Common myeloid progenitor, CD34-positive (primary cell): ENCODE data around the gene BTK.
A peak's percentile ranks its signal among the peaks of the same experiment; 100 is the strongest.
"Not testable (repeated sequence)": the region's sequence is repeated elsewhere in the genome, so short reads cannot be mapped to it uniquely, and the experiment has no call there.

Source experiments
- CTCF ChIA-PET: fragments of 350-600 bp; sonication (Branson Sonifier 250); formaldehyde crosslinking; loops from one replicate; lab custom pipeline; 2021; ENCODE audit warnings: antibody characterized with exemption; lab: Charles Lee
- POLR2A ChIA-PET: fragments of 350-600 bp; sonication (Branson Sonifier 250); formaldehyde crosslinking; loops from one replicate; lab custom pipeline; 2021; ENCODE audit warnings: antibody characterized with exemption; lab: Charles Lee
- DNase-seq, 3 donors: peaks; one replicate each; pipeline versions ENCODE4 v3.0.0 to v3.0.0-alpha.2; 2013
- H3K27ac ChIP-seq, 2 experiments: 1 replicate in 1 of 2; 2 replicates in 1 of 2; pipeline ENCODE4 v1.7.0; 2013; ENCODE audit warnings: inconsistent platforms in 2 of 2, low read length in 2 of 2, mild to moderate bottlenecking in 2 of 2, low read depth in 1 of 2, moderate library complexity in 1 of 2; ENCODE audit not compliant: severe bottlenecking in 2 of 2, insufficient read depth in 1 of 2, poor library complexity in 1 of 2
- H3K27me3 ChIP-seq, 5 experiments: replicated peaks in 2 of 5; 1 replicate in 3 of 5; 2 replicates in 2 of 5; pipeline versions ENCODE4 v1.6.1 to v1.7.0; 2013; ENCODE audit warnings: low read length in 4 of 5, mild to moderate bottlenecking in 2 of 5, moderate library complexity in 2 of 5, inconsistent platforms in 1 of 5; ENCODE audit not compliant: insufficient read depth in 5 of 5, control insufficient read depth in 4 of 5
- H3K36me3 ChIP-seq, 4 experiments: 1 replicate in 2 of 4; 2 replicates in 2 of 4; pipeline versions ENCODE4 v1.6.1 to v1.7.0; 2013; ENCODE audit warnings: low read length in 3 of 4, control low read depth in 1 of 4, mild to moderate bottlenecking in 1 of 4; ENCODE audit not compliant: control insufficient read depth in 4 of 4, insufficient read depth in 4 of 4
- H3K4me1 ChIP-seq, 4 experiments: 1 replicate in 3 of 4; 2 replicates in 1 of 4; pipeline versions ENCODE4 v1.6.1 to v1.7.1; 2013; ENCODE audit warnings: low read length in 3 of 4, mild to moderate bottlenecking in 3 of 4, control low read depth in 1 of 4, inconsistent platforms in 1 of 4, moderate library complexity in 1 of 4; ENCODE audit not compliant: control insufficient read depth in 4 of 4, insufficient read depth in 4 of 4; ENCODE audit errors: control extremely low read depth in 1 of 4
- H3K4me3 ChIP-seq, 7 experiments: 1 replicate in 4 of 7; 2 replicates in 3 of 7; pipeline versions ENCODE4 v1.5.1 to v1.7.0; 2013; ENCODE audit warnings: mild to moderate bottlenecking in 7 of 7, low read length in 6 of 7, moderate library complexity in 6 of 7, inconsistent platforms in 2 of 7, low read depth in 2 of 7, control low read depth in 1 of 7; ENCODE audit not compliant: insufficient read depth in 4 of 7, control insufficient read depth in 1 of 7; ENCODE audit errors: extremely low read depth in 1 of 7
- H3K9me3 ChIP-seq, 5 experiments: 1 replicate in 4 of 5; 2 replicates in 1 of 5; pipeline versions ENCODE4 v1.6.1 to v1.7.1; 2013; ENCODE audit warnings: low read length in 4 of 5, mild to moderate bottlenecking in 2 of 5, inconsistent platforms in 1 of 5, low read depth in 1 of 5, moderate library complexity in 1 of 5; ENCODE audit not compliant: control insufficient read depth in 4 of 5, insufficient read depth in 2 of 5; ENCODE audit errors: control extremely low read depth in 1 of 5
- WGBS: methylation state at CpG from one replicate; pipeline ENCODE4 v1.1.5; 2013; ENCODE audit not compliant: insufficient coverage; 5-methylcytosine and 5-hydroxymethylcytosine counted together

The BTK gene

DNA sequence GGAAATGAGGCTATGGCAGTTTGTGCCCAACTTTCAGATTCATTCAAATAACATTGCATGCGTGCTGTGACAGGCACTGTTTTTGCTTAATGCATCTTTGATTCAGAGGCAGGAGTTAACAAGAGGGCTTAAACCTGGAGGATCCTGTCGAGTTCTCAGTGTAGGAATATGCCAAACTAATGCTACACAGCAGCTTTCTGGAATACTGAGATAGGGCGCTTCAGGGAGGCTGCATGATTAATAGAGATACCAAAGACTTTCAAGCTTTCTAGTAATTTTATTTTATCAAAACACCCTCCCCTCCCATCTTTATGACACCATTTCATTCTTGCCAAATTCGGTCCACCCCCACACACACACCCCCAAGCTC, 36.8 kb downstream of the BTK start:
- Histone ChIP-seq H3K4me3 (peak overlapping the region; percentile 50 to 90 (median 78)), H3K4me1 (peaks cover 0 to 14% (median 2%) of the 10 kb centered on the region in 4 experiments), H3K27ac (peak overlapping the region; percentile 70 to 76), H3K27me3 (peaks cover 0 to 4% (median 0%) of the 10 kb centered on the region in 5 experiments), H3K9me3 (no peaks in the 10 kb centered on the region), H3K36me3 (peaks cover 0 to 17% (median 8%) of the 10 kb centered on the region in 4 experiments)
- DNase-seq, result no peak
- ChIA-PET POLR2A (interaction anchor here (0.9 kb wide), 1 partner anchor 41 kb away, joined by 3 read pairs; the partner anchor contains the start of gene RPL36A), CTCF (no interaction called here)
- WGBS, result 49% methylated on average over 2 of the region's 4 CpGs

DNA sequence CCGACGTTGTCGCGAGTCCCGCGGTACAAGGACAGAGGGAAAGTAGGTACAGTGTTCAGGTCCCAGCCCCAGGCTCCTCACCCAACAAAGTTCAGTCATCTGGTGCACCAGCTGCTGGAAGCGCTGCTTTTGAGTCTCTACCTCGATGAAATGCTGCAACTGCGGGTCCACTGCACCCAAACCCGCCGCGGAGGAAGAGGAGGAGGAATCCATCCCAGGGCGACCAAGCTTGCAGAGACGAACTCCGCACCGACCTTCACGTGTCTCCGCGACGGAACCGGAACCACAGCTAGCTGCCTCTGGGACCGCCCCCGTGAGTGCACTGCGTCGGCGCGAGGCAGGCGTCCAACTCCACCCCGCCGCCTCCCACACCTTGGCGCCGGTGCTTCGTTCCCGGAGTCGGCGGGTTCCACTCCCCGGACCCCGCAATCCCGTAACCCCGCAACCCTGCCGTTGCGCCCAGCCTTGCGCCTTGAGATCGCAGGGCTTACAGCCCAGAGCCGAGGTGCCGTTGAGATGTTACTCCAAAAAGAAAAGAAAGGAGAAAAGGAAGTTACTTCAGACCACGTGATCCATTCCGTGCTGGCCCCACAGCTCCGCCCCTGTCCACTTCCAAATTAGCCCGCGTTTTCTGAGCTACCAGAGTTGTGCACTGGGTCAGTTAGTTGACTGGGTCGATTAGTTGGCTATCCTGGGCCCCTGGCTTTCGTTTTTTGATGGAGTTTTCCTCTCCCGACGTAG, 37.4 kb downstream of the BTK start, which contains the start of gene TIMM8A:
TSS of gene TIMM8A (minus strand) at position 291 of the 741 bp plus-strand sequence. CDS start at position 213, 78 bp downstream.
- H3K36me3 ChIP-seq, result peaks cover 0 to 18% (median 5%) of the 10 kb centered on the region in 4 experiments
- no peaks in the 10 kb centered on the region for H3K9me3 ChIP-seq
- H3K4me1 ChIP-seq, result peaks cover 0 to 14% (median 2%) of the 10 kb centered on the region in 4 experiments
- H3K27ac ChIP-seq, result peak within 1 kb of the TSS; percentile 70 to 76
- ChIA-PET CTCF (no interaction called here), POLR2A (interaction anchor here (0.9 kb wide), 1 partner anchor 42 kb away, joined by 3 read pairs; the partner anchor contains the start of gene RPL36A)
- peak within 1 kb of the TSS; percentile 50 to 90 (median 78) for H3K4me3 ChIP-seq
- 38% methylated on average over 40 of the region's 55 CpGs for WGBS
- peaks cover 0 to 4% (median 0%) of the 10 kb centered on the region in 5 experiments for H3K27me3 ChIP-seq
- peak; percentile 51 to 76 (median 67) for DNase-seq

DNA sequence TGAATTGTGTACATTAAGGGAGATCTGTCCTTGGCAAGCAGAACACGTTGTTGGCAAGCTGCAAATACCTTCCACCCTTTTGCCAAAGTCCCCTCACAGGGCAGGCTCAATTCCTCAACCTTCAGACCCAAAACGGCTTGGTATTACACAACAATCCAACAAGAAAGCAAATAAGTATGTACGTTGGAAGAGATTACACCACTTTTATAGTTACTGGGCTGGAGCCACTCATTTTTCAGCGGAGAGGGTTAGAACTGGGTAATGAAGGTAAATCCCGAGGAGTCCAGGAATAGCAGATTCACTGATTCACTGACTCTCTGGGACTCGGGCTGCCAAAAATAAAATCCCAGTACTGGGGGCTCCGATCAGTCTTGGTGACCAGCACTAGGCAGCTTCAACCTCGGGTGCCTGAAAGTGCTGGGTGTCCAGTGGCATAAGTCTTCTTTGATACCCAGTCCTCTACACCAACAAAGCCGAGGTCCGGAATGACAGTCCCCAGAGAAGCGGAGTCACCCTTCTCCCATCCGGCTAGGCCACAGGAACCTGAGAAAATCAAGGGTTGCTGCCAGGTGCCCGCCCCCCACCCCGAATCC, 38.0 kb downstream of the BTK start:
- 39% methylated on average over 9 of the region's 14 CpGs for WGBS
- peak overlapping the region; percentile 50 to 90 (median 78) for H3K4me3 ChIP-seq
- CTCF ChIA-PET, result interaction anchor here (0.7 kb wide), 1 partner anchor 43 kb away, joined by 3 read pairs; the partner anchor contains the start of gene RPL36A
- POLR2A ChIA-PET, result interaction anchor here (0.6 kb wide), 1 partner anchor 722 kb away, joined by 3 read pairs; no protein-coding TSS in a partner anchor
- peaks cover 4 to 14% (median 5%) of the 10 kb centered on the region in 4 experiments for H3K36me3 ChIP-seq
- peaks cover 0 to 4% (median 0%) of the 10 kb centered on the region in 5 experiments for H3K27me3 ChIP-seq
- H3K9me3 ChIP-seq, result no peaks in the 10 kb centered on the region
- peaks cover 0 to 14% (median 2%) of the 10 kb centered on the region in 4 experiments for H3K4me1 ChIP-seq
- H3K27ac ChIP-seq, result peak overlapping the region; percentile 8 to 76
- DNase-seq, result no peak

DNA sequence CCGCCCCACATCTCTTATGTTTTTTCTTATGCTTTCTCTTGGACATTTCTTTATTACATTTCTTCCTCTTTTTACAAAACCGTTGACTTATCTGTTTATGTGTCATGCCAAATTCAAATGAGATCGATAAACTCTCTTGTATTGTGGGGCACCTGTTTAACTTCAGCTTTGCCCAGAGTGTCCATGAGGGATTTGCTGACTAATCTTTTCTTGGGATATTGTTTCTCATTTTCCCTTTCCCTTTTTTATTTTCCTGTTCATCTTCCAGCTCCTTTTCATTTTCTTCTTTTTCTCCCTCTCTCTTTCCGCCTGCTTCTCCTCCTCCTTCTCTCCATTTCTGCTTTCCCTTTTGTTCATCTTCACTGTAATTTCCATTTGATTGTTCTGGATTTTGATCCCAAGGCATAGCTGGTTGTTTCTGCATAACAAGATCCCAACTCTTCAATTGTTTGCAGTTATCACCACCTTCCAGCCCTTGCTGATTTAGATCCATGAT, 48.2 kb downstream of the BTK start:
- CTCF ChIA-PET, result no interaction called here
- WGBS, result 72% methylated on average over 4 of the region's 4 CpGs
- Histone ChIP-seq H3K27ac (no peak overlapping the region), H3K27me3 (no peaks in the 10 kb centered on the region), H3K4me3 (no peak overlapping the region), H3K9me3 (no peaks in the 10 kb centered on the region), H3K4me1 (no peaks in the 10 kb centered on the region), H3K36me3 (no peaks in the 10 kb centered on the region)
- POLR2A ChIA-PET, result no interaction called here
- no peak for DNase-seq

DNA sequence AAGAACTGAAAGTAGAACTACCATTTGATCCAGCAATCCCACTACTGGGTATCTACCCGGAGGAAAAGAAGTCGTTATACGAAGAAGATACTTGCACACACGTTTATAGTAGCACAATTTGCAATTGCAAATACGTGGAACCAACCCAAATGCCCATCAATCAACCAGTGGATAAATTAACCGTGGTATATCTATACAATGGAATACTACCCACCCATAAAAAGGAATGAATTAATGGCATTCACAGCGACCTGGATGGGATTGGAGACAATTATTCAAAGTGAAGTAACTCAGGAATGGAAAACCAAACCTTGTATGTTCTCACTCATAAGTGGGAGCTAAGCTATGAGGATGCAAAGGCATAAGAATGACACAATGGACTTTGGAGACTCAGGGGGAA, 51.7 kb downstream of the BTK start:
- H3K9me3 ChIP-seq, H3K27ac ChIP-seq, H3K4me1 ChIP-seq, CTCF ChIA-PET, DNase-seq, POLR2A ChIA-PET, H3K27me3 ChIP-seq, H3K4me3 ChIP-seq, H3K36me3 ChIP-seq: not testable (repeated sequence)
- 80% methylated on average over 4 of the region's 7 CpGs for WGBS

DNA sequence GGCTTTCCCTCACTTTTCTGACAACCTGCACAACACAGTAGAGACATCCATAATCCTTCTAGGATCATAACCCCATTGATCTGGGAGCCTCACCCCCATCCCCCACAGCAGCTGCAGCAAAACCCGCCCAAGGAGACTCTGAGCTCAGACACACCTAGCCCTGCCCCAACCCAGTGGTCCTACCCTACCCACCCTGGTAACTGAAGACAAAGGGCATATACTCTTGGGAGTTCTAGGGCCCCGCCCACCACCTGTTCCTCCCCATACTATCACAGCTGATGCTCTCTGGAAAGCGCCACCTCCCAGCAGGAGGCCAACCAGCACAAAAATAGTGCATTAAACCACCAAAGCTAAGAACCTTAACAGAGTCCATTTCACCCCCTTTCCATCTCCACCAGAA, 59.4 kb downstream of the BTK start:
- H3K4me3 ChIP-seq, DNase-seq, H3K9me3 ChIP-seq, POLR2A ChIA-PET, H3K4me1 ChIP-seq, H3K27ac ChIP-seq, H3K27me3 ChIP-seq, CTCF ChIA-PET, H3K36me3 ChIP-seq: not testable (repeated sequence)
- 67% methylated on average over 2 of the region's 3 CpGs for WGBS

DNA sequence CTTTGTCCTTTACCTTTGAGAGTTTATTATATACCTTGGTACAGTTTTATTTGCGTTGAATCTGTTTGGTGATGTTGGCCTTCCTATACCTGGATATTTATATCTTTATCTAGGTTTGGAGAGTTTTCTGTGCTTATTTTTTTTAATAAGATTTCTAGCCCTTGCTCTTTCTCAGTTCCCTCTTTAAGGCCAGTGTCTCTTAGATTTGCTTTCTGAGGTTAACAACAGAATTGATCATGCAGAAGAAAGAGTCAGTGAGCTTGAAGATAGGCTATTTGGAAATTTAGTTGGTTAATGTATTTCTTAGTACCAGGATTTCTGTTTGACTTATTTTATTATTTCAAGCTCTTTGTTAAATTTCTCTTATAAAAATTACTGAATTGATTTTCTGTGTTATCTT, 82.2 kb downstream of the BTK start:
- DNase-seq, result no peak
- no peaks in the 10 kb centered on the region for H3K9me3 ChIP-seq
- WGBS, result no CpG with 5 or more reads among the region's 1 CpG
- no peak overlapping the region for H3K27ac ChIP-seq
- no peak overlapping the region for H3K4me3 ChIP-seq
- POLR2A ChIA-PET, result no interaction called here
- CTCF ChIA-PET, result no interaction called here
- H3K4me1 ChIP-seq, result no peaks in the 10 kb centered on the region
- no peaks in the 10 kb centered on the region for H3K36me3 ChIP-seq
- H3K27me3 ChIP-seq, result no peaks in the 10 kb centered on the region
